Measurements from ENCODE around the gene FAM83B. TPM values are rescaled to one million over a fixed set of nuclear protein-coding genes. Genes with fewer than 3 reads are reported as not detected.
A peak's percentile ranks its signal among the peaks of the same experiment; 100 is the strongest.
"Not testable (repeated sequence)": the region's sequence is repeated elsewhere in the genome, so short reads cannot be mapped to it uniquely, and the experiment has no call there.

Gene FAM83B, protein sequence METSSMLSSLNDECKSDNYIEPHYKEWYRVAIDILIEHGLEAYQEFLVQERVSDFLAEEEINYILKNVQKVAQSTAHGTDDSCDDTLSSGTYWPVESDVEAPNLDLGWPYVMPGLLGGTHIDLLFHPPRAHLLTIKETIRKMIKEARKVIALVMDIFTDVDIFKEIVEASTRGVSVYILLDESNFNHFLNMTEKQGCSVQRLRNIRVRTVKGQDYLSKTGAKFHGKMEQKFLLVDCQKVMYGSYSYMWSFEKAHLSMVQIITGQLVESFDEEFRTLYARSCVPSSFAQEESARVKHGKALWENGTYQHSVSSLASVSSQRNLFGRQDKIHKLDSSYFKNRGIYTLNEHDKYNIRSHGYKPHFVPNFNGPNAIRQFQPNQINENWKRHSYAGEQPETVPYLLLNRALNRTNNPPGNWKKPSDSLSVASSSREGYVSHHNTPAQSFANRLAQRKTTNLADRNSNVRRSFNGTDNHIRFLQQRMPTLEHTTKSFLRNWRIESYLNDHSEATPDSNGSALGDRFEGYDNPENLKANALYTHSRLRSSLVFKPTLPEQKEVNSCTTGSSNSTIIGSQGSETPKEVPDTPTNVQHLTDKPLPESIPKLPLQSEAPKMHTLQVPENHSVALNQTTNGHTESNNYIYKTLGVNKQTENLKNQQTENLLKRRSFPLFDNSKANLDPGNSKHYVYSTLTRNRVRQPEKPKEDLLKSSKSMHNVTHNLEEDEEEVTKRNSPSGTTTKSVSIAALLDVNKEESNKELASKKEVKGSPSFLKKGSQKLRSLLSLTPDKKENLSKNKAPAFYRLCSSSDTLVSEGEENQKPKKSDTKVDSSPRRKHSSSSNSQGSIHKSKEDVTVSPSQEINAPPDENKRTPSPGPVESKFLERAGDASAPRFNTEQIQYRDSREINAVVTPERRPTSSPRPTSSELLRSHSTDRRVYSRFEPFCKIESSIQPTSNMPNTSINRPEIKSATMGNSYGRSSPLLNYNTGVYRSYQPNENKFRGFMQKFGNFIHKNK
- 9.4 and 13.0 TPM in 2 replicates for total RNA-seq (2014; rRNA removed; shearing (Covaris generic))

DNA sequence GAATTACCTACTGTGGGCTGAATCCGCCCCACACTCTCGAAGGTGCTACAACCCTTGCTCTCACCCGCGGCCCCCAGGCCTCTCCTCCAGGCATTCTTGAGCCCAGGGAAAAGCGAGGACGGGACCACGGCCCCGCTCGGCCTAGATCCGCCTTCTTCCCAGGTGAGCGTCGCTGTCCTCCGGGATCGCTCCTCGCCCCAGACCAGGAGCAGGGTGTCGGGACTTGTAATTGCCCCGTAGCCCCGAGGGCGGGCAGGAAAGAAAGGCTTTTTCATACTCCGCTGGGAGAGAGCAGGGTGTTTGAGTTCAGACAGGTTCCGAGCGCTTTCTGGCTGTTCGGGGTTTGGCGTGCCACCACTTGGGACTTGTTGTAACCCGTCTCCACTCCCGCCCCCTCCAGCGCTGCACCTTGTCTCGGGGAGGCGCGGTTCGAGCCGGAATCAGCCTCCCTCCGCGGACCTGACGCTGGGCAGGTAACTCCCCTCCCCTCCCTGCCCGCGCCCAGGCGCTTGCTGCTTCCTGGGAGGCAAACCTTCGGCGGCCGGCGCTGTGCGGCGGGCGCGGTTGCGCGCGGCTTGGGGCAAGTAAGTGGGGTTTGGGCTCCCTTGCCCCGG, at the start of gene FAM83B:
FAM83B (plus strand) TSS at position 529 of the 614 bp plus-strand sequence. CDS start 23,476 bp downstream, outside the sequence.
- peak; percentile 74 for DNase-seq (ENCODE audit: low spot score)

DNA sequence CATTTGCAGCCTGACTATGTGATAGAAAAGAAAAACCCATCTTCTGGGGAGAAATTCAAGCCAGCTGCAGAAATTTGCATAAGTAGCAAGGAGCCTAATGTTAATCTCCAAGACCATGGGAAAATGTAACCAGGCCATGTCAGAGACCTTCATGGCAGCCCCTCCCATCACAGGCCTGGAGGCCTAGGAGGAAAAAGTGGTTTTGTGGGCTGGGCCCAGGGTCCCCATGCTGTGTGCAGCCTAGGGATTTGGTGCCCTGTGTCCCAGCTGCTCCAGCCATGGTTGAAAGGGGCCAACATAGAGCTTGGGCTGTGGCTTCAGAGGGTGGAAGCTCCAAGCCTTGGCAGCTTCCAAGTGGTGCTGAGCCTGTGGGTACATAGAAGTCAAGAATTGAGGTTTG, 49.7 kb upstream of the FAM83B start:
- DNase-seq (ENCODE audit: low spot score), result not testable (repeated sequence)

DNA sequence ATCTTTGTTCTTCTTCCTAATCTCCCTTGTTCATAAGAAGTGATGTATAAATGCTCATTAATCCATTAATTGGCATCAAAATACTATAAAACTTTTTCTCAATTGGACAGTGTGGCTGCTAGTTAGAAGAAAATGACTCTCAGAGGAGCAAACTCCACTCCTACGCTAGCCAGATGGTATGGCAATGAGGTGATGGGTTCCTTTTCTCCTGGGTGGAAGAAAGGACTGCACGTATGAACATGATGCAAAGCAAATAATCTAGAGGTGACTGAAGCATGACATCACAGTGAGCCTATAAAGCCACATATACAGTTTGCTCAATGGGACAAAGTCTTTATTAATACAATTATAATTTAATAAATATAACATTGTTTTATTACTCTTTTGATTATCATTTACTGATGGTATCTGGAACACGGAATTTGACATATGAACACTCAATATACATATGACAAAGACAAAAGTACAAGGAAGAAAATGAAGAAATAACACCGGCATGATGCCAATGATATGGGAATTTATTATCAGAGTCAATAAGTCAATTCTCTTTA, 46.4 kb upstream of the FAM83B start:
- no peak for DNase-seq (ENCODE audit: low spot score)

DNA sequence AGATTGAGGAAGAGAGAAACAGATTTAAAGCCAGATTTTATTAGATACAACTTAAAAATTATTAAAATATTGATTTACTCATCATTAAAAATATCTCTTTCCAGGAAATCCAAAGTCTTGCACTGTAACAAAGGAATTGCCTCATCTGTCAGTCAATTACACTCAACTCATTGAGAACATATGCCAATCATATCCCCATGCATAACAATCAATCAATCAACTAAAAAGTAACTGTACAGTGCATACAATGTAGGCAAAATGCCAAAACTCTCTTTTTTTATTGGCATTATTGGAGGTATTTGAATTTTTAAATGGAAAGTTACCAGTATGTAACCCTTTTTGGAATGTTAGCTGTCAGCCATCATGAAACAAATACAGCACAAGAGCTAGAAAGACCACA, 45.3 kb upstream of the FAM83B start:
- no peak for DNase-seq (ENCODE audit: low spot score)

DNA sequence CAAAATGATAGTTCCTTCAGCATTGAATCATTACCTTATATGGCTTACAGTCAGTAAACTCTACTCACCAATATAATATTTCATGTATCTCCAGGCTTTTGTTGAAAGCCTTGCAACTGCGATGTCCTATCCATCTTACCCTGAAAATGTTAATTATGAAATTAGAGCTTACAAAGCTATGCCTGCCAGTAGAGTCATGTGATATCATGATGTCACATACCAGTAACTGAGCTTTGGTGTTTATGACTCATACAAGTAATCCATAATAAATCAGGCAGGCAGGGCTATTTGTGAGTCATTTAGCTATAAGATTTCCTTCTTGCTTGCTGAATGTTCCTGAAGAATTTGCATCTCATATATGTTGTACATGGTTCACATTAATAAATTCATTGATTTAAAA, 44.9 kb upstream of the FAM83B start:
- DNase-seq (ENCODE audit: low spot score), result peak; percentile 53

DNA sequence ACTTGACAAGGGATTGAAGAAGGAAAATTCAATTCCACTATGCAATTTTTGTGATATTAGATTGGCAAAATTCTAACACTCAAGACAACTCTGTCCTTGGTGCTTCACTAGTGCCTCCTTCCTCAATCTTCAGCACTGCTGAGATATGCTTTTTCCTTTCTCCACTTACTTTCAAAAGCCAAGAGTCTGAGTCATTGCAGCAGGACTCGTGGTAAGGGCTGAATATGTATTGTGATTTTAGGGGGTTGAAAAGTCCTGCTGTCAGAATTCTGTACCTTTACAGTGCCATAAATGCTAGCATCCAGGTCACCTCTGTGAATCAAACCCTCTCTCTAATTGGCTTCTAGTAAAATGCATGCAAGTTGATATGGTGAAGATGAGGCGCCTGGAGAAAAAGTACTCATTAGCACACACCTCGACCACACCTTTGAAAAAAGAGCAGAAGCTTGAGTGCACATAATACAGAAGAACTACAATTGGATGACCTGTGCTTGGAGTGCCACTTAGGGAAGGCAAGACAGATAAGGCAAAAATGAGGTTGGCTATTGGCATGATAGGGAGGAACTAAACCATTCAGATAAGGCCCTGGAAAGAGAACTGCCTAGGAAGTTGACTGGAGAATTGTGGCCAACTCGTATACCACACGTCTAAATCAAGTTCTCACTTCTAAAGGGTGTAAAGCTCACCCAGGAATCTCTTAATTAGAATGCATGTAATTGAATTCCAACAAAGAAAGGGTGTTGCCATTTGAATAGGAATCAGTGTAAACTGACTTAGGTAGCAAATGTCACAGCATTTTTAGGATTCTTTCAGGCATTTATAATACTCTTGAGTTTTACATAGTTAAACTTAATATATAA, 43.6 kb upstream of the FAM83B start:
- peak; percentile 13 for DNase-seq (ENCODE audit: low spot score)

DNA sequence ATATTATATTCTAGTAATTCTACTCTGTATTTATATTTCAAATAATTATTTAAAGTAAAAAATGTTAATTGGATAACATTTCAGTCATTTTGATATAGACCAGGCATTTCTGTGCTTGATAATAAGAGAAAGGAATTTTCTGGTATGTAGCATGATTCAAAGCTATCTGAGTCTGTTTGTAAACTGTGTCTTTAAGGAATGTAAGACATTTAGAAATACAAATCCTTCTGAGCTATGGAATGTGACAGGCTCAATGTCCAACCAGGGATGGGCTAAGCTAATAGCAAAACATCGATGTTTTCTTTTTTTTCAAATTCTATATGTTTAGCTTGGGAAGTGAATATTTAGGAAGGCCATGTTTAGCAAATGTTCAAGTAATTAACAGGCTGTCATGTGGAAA, 41.5 kb upstream of the FAM83B start:
- no peak for DNase-seq (ENCODE audit: low spot score)

DNA sequence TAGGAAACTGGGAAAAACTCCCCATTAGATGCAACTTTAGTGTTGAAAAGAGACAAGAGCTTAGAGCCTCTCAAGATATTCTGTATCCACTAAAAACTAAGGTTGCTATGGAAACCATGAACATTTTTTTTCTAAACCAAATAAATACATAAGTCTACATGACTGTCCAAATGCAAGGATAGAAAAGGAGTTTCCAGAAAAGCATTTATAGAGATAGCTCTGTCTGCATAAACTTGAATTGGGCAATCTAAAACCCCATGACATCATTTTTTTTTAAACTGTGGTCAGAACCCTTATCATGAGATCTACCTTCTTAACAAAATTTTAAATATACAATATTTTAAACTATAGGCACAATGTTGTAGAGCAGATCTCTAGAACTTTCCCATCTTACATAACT, 36.4 kb upstream of the FAM83B start:
- no peak for DNase-seq (ENCODE audit: low spot score)

DNA sequence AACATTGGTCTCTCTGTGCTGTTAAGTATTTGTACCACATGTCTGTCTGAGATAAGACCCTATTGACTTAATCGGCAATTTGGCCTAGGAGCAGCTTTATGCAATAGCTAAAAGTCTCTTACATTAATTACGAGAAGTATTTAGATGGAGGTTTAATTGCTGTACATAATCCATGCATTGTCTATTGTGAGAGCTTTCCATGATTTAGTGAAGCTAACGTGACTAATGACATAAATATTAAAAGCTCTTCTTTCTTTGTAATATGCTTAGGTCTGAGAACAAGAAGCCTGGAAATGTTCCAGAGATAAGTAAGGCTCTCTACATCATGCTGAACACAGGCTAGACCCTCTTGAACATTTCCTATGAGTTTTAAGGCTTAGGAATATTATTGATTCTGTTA, 32.7 kb upstream of the FAM83B start:
- no peak for DNase-seq (ENCODE audit: low spot score)

DNA sequence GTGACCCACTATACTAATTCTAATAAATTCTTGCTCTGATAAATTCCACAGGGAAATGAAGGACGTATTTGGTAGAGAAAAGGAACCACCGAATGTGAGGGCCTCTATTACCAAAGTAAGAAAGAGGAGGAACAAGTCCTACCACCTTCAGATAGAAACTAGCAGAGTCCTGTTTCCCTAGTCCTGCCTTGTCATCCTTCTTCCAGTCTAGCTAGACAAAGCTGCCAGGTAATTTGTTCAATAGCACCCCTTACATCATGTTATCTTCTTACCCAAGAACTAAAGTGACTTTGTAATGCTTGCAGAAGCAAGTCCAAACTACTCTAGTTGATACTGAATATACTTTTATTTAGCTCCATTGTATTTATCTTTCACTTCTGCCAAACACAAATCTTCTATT, 29.3 kb upstream of the FAM83B start:
- no peak for DNase-seq (ENCODE audit: low spot score)

DNA sequence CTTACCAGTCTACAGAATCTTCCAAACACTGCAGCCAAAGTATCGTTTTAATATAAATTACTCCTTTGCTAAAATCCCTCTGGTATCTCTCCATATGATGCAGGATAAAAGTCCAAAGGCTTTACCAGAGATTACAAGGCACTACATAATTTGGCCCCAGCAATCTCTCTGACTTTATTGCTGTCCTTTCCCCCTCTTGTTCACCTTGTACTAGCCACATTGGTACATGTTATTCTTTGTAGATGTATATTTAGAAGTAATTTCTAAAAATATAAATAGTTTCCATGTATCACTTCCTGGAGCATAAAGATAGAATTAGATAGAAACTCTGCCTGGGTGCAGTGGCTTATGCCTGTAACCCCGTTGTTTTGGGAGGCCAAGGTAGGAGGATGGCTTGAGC, 28.7 kb upstream of the FAM83B start:
- no peak for DNase-seq (ENCODE audit: low spot score)

DNA sequence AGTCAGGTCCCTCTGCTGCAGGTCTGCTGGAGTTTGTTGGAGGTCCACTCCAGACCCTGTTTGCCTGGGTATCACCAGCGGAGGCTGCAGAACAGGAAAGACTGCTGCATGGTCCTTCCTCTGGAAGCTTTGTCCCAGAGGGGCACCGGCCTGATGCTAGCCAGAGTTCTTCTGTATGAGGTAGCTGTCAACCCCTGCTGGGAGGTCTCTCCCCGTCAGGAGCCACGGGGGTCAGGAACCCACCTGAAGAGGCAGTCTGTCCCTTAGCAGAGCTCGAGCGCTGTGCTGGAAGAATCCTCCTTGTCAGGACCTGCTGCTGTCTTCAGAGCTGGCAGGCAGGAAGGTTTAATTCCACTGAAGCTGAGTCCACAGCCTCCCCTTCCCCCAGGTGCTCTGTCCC, 22.3 kb upstream of the FAM83B start:
- DNase-seq (ENCODE audit: low spot score), result not testable (repeated sequence)

DNA sequence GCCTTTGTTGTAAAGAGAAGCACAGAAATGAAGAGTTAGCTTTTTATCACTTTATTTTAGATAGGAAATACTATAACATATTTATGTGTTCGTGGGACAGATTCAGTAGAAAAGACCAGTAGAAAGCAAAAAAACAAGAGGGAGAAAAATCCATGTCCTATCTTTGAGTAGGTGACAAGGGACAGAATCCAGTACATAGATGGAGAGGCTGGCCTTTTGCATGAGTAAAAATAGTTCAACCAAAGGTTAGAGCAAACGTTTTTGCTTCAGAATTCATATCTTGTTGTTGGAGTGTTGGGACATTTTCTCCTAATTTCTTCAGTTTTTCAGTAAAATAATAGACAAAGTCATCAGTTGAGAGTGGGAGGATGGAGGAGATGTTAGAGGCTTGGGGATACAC, 19.6 kb upstream of the FAM83B start:
- no peak for DNase-seq (ENCODE audit: low spot score)

DNA sequence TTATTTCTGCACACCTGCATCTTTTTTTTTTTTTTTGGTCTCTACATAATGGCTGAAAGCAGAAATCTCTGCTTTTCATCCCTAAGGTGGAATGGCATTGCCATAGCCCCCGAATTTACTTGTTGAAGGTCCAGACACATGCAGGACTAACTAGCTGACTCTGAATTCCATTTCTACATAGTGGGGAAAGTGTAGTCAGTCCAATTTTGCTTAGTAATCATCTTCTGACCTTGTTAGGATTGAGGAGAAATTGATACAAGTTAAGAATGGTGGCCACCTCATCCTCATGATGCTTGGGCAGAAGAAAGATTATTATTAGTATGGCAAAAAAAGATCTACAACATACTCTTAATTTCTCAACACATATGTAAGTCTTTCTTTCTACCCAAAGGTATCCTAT, 16.4 kb upstream of the FAM83B start:
- DNase-seq (ENCODE audit: low spot score), result no peak

DNA sequence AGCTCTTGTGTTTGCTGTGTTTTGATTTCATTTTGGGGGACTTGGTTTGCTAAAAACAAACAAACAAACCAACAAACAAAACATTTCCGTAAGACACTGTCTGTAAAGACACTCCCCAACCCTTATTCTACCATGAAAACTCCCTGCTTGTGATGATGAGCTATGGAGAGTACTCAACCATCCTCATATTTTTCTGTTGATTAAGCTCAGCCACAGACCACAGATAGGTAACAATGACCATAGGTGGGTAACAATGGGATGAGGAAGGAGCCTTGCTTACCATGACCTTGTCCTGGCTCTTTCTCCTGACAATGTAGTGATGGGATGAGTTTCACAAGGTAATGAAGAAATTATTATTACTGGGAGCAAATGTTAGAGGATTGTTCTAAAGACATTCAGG, 11.4 kb upstream of the FAM83B start:
- DNase-seq (ENCODE audit: low spot score), result no peak

DNA sequence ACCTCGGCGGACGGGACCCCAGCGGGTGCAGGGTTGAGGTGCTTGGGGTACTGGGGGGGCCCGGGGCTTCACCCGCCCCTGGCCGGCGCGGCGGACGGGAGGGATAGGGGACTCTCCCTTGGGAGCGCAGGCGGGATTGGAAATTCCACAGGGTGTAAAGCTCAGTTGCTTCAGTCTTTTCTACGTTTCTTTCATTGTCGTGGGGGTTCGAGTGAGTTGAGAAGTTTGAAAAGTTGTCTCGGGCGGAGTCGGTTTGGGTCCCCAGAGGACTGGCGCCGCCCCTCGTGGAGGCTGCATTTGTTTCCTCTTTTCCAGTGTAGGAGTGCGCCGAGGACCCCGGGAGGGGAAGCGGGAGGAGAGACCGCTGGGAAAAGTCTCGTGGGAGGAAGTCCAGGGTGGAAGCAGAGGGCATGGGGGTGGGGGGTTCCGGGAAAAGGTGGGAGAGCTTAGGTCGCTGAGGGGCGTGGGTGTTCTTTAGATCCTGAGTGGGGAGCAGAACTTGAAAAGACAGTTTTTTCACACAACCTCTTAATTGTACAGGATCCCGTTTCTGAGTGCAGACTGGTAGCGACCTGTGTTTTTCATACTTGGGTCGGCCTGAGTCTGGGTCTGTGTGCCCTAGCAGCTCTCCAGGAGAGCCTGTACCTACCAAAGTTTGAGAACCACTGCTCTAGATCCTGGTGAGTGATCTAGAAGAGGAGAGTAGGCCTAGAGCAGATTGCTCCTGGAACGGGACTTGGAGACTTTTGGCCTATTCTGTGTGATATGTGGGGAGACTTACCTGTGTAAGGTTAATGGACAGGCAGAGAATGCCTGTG, 495 bp downstream of the FAM83B start:
- DNase-seq (ENCODE audit: low spot score), result peak; percentile 63

DNA sequence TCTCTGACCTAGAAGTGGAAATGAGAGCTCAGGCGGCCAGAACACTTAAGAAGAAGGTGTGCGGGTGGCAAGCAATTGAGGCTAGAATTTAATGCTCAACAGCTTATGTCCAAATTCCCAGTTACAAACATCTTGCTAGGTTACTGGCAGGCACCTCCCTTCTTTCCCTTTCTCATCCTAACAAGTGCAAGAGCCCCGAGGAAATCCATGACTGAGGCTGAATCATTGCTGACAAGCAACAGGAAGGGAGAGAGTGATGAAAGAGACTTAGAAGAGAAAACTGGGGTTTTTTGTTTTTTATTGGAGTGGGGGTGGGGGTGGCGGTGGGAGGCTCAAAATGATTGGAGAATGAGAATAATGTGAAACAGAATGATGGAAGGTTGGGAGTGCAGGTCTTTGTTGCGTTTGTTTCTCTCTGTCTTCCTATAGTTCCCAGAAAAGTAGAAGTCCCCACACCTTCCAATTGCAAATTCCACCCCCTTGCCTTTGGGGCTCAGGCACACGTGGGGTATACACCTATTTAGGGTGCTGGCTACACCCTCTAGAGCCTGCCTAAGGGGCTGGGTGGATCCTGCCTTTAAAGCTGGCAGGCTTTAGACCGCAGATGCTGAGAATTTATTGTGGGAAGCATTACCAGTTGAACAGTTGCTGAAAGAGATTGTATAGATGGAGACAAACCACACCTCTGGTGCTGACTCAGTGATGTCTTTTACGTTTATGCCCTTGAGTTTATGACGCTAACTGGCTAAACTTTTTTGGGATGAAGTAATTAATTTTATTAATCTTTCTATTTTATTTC, 1.4 kb downstream of the FAM83B start:
- DNase-seq (ENCODE audit: low spot score), result peak; percentile 28

DNA sequence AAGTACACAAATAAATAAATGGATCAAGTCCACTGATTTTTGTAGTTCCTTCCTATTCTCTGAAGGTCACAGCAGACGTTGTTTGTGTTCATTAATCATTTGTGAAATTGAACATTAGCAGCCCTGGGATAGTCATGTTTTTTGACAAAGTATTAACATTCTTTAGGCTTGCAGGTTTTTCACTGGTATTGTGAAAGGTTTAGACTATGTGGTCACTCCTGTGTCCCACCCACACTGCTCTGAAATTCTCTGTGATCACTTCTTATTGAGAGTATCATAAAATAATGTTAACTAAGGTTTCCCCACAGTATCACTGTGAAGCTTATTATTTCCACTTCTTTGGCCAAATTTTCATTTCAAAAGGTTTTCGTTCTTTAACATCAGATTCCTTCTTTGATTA, 3.5 kb downstream of the FAM83B start:
- no peak for DNase-seq (ENCODE audit: low spot score)

DNA sequence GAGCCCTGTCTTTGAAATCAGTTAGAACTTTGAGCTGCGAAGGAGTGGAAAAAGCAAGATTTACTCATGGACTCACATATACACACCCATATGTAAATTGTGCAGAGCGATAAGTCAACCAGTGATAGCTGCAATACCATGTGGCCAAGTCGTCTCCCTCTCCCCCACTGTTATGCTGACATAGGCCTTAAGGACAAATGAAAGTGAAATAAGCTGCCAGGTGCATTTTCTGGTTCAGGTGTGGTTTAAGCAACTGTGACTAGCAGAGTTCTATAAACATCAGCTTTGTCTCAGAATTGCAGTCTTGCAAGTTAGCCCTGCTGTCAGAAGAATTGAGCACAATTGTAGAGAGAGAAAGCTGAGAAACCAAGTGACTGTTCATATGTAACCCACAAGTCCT, 9.6 kb downstream of the FAM83B start:
- no peak for DNase-seq (ENCODE audit: low spot score)
